A673 (cell line): ENCODE measurements around the gene CDH4.

Source experiments
- EZH2 ChIP-seq: fragments of 200-600 bp; sonication (generic); IDR thresholded peaks from 2 replicates; pipeline ENCODE4 v1.6.1; 2017; ENCODE audit warnings: borderline replicate concordance, low read depth, mild to moderate bottlenecking, mixed read lengths, antibody characterized with exemption, low read length; ENCODE audit not compliant: poor library complexity, severe bottlenecking
- TF ChIP-seq, protein P1 (sequence below): fragments of 300-800, 200-600 bp; sonication (generic); conservative IDR thresholded peaks from 2 replicates; pipeline ENCODE4 v1.5.1; 2017; ENCODE audit warnings: low read depth, mild to moderate bottlenecking, antibody characterized with exemption, low read length, moderate library complexity, mixed read lengths

DNA sequence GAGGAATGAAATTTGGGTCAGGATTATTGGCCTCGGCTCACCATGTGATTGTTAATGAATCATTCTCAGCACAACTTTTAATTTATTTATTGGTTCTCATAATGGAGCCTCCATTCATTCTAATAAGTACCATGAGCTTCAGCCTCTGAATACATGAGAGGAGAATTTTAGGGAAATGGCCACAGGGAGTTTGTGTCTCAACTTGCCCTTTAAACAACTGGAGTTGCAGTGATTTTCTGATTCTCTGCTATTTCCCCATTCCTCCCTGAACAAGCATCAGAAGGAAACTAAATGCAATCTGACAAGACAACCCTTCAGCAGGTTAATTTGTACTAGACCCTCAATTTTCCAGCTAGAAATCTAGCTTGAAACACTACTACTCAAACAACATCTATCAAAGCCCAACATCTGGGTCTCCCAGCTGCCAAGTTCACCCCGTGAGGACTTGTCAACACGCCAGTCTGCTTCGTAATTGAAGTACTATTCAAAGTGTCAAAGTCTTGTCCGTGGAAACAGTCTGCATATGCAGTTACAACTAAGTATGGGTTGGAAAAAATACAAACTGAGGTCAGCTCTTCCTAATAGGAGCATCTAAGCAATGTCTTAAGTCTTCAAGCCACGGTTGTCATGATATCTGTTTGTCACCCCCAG, 235.4 kb downstream of the CDH4 start:
- TF ChIP-seq, protein P1, sequence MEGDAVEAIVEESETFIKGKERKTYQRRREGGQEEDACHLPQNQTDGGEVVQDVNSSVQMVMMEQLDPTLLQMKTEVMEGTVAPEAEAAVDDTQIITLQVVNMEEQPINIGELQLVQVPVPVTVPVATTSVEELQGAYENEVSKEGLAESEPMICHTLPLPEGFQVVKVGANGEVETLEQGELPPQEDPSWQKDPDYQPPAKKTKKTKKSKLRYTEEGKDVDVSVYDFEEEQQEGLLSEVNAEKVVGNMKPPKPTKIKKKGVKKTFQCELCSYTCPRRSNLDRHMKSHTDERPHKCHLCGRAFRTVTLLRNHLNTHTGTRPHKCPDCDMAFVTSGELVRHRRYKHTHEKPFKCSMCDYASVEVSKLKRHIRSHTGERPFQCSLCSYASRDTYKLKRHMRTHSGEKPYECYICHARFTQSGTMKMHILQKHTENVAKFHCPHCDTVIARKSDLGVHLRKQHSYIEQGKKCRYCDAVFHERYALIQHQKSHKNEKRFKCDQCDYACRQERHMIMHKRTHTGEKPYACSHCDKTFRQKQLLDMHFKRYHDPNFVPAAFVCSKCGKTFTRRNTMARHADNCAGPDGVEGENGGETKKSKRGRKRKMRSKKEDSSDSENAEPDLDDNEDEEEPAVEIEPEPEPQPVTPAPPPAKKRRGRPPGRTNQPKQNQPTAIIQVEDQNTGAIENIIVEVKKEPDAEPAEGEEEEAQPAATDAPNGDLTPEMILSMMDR = no peak
- TF ChIP-seq EZH2 = no peak
